Chondrocyte (in vitro differentiated cells): ENCODE results near the gene GNRHR. TPM values are rescaled to one million over a fixed set of nuclear protein-coding genes. Genes with fewer than 3 reads are reported as not detected.

Experiments
- DNase-seq: peaks from one replicate; pipeline ENCODE4 v3.0.0; 2021; ENCODE audit warnings: mixed read lengths, low spot score
- H3K27ac Mint-ChIP-seq: one replicate; pipeline ENCODE4 v1.8.0; 2021; ENCODE audit warnings: mild to moderate bottlenecking, moderate library complexity, mixed read lengths; ENCODE audit not compliant: unreplicated experiment
- H3K27me3 Mint-ChIP-seq: 2 replicates; pipeline ENCODE4 v1.8.0; 2021; ENCODE audit warnings: low read depth, mixed read lengths
- H3K36me3 Mint-ChIP-seq: 2 replicates; pipeline ENCODE4 v1.8.0; 2021; ENCODE audit warnings: low read depth, mixed read lengths
- H3K4me1 Mint-ChIP-seq: 2 replicates; pipeline ENCODE4 v1.8.0; 2021; ENCODE audit warnings: low read depth, mild to moderate bottlenecking, mixed read lengths
- H3K4me3 Mint-ChIP-seq: one replicate; pipeline ENCODE4 v1.8.0; 2021; ENCODE audit warnings: mild to moderate bottlenecking, moderate library complexity, mixed read lengths; ENCODE audit not compliant: unreplicated experiment
- H3K9me3 Mint-ChIP-seq: 2 replicates; pipeline ENCODE4 v1.8.0; 2021; ENCODE audit warnings: low read depth, mixed read lengths
- CTCF ChIP-seq: fragments of 200-600 bp; sonication (generic); IDR thresholded peaks from 2 replicates; pipeline ENCODE4 v1.5.0; 2021; ENCODE audit warnings: antibody characterized with exemption, mild to moderate bottlenecking, moderate library complexity
- total RNA-seq: library from RNA; stranded (reverse); gene quantifications from 3 replicates; pipeline ENCODE4 v1.2.1, GENCODE V29; 2021

GNRHR gene
- total RNA-seq, 1 donor from 2014 or later, result not detected

GRCh38 chr4:67779631-67780030, 25.4 kb upstream of the GNRHR start:
- no peaks in the 10 kb centered on the region for H3K4me1 Mint-ChIP-seq
- H3K27ac Mint-ChIP-seq, result no peak overlapping the region
- TF ChIP-seq CTCF, result no peak

GRCh38 chr4:67776746-67777145, 22.6 kb upstream of the GNRHR start:
- DNase-seq, result no peak
- H3K9me3 Mint-ChIP-seq, result no peaks in the 10 kb centered on the region
- no peaks in the 10 kb centered on the region for H3K36me3 Mint-ChIP-seq
- H3K27me3 Mint-ChIP-seq, result no peaks in the 10 kb centered on the region
- no peak overlapping the region for H3K4me3 Mint-ChIP-seq
- no peak overlapping the region for H3K27ac Mint-ChIP-seq
- no peak for TF ChIP-seq CTCF
- H3K4me1 Mint-ChIP-seq, result no peaks in the 10 kb centered on the region

More at GRCh38 chr4:67779631-67780030, 25.4 kb upstream of the GNRHR start:
- no peak for DNase-seq
- Mint-ChIP-seq H3K4me3 (no peak overlapping the region), H3K27me3 (no peaks in the 10 kb centered on the region), H3K36me3 (no peaks in the 10 kb centered on the region), H3K9me3 (no peaks in the 10 kb centered on the region)

GRCh38 chr4:67770422-67770821, 16.2 kb upstream of the GNRHR start:
- H3K4me1 Mint-ChIP-seq, result peaks cover 3% of the 10 kb centered on the region
- no peak for TF ChIP-seq CTCF
- no peaks in the 10 kb centered on the region for H3K9me3 Mint-ChIP-seq
- no peak overlapping the region for H3K4me3 Mint-ChIP-seq
- DNase-seq, result no peak
- H3K27ac Mint-ChIP-seq, result no peak overlapping the region
- no peaks in the 10 kb centered on the region for H3K27me3 Mint-ChIP-seq
- H3K36me3 Mint-ChIP-seq, result no peaks in the 10 kb centered on the region

GRCh38 chr4:67765928-67766327, 11.7 kb upstream of the GNRHR start:
- DNase-seq, result no peak
- no peak for TF ChIP-seq CTCF
- peaks cover 7% of the 10 kb centered on the region for H3K4me1 Mint-ChIP-seq
- H3K4me3 Mint-ChIP-seq, result no peak overlapping the region
- H3K27me3 Mint-ChIP-seq, result no peaks in the 10 kb centered on the region
- H3K9me3 Mint-ChIP-seq, result peaks cover 3% of the 10 kb centered on the region
- no peak overlapping the region for H3K27ac Mint-ChIP-seq
- no peaks in the 10 kb centered on the region for H3K36me3 Mint-ChIP-seq

GRCh38 chr4:67765401-67765800, 11.2 kb upstream of the GNRHR start:
- Mint-ChIP-seq H3K27ac (no peak overlapping the region), H3K36me3 (no peaks in the 10 kb centered on the region), H3K4me1 (peaks cover 7% of the 10 kb centered on the region), H3K9me3 (peaks cover 3% of the 10 kb centered on the region), H3K27me3 (no peaks in the 10 kb centered on the region), H3K4me3 (no peak overlapping the region)
- no peak for TF ChIP-seq CTCF
- DNase-seq, result no peak
